Neural cell (in vitro differentiated cells): ENCODE data around the gene ADAMTSL4. TPM values are rescaled to one million over a fixed set of nuclear protein-coding genes. Genes with fewer than 3 reads are reported as not detected.

Source experiments
- H2AFZ ChIP-seq: fragments of 200-600, 300-800 bp; sonication (generic), shearing (Covaris generic); 2 replicates; pipeline ENCODE4 v1.6.0; 2014; ENCODE audit warnings: low read depth, mild to moderate bottlenecking, antibody characterized with exemption, low read length, moderate library complexity
- H3F3A ChIP-seq: fragments of 200-600 bp; shearing (Covaris generic); 2 replicates; pipeline ENCODE4 v1.6.1; 2016; ENCODE audit warnings: mild to moderate bottlenecking, moderate library complexity, mixed read lengths, antibody characterized with exemption, low read length; ENCODE audit not compliant: insufficient read depth, poor library complexity, severe bottlenecking
- H3K27ac ChIP-seq: fragments of 200-600, 300-800 bp; sonication (generic), shearing (Covaris generic); 2 replicates; pipeline ENCODE4 v1.5.1; 2014; ENCODE audit warnings: mild to moderate bottlenecking, low read length, moderate library complexity
- H3K27me3 ChIP-seq: fragments of 300-800, 200-600 bp; sonication (generic), shearing (Covaris generic); 2 replicates; pipeline ENCODE4 v1.6.0; 2014; ENCODE audit warnings: mild to moderate bottlenecking, low read depth, low read length, moderate library complexity; ENCODE audit not compliant: insufficient read depth
- H3K36me3 ChIP-seq: fragments of 300-800, 200-600 bp; sonication (generic), shearing (Covaris generic); 2 replicates; pipeline ENCODE4 v1.5.1; 2014; ENCODE audit warnings: mild to moderate bottlenecking, antibody characterized with exemption, low read length, moderate library complexity; ENCODE audit not compliant: insufficient read depth
- H3K4me2 ChIP-seq: fragments of 300-800, 200-600 bp; sonication (generic), shearing (Covaris generic); 2 replicates; pipeline ENCODE4 v1.6.0; 2014; ENCODE audit warnings: mild to moderate bottlenecking, low read length
- H3K4me3 ChIP-seq: fragments of 300-800, 200-600 bp; sonication (generic), shearing (Covaris generic); 2 replicates; pipeline ENCODE4 v1.5.1; 2014; ENCODE audit warnings: mild to moderate bottlenecking, low read length, moderate library complexity
- H3K79me2 ChIP-seq: fragments of 200-600 bp; shearing (Covaris generic); replicated peaks from 2 replicates; pipeline ENCODE4 v1.6.0; 2014; ENCODE audit warnings: mild to moderate bottlenecking, low read length, moderate library complexity; ENCODE audit not compliant: insufficient read depth
- H3K9ac ChIP-seq: fragments of 300-800, 200-600 bp; sonication (generic), shearing (Covaris generic); 2 replicates; pipeline ENCODE4 v1.6.1; 2016; ENCODE audit warnings: mild to moderate bottlenecking, low read length, mixed read lengths
- H3K9me2 ChIP-seq: fragments of 200-600 bp; shearing (Covaris generic); 2 replicates; pipeline ENCODE4 v1.6.1; 2016; ENCODE audit warnings: mild to moderate bottlenecking, low read length, mixed read lengths; ENCODE audit not compliant: insufficient read depth
- H3K9me3 ChIP-seq: fragments of 200-600, 300-800 bp; sonication (generic), shearing (Covaris generic); 2 replicates; pipeline ENCODE4 v1.6.1; 2016; ENCODE audit warnings: mild to moderate bottlenecking, mixed run types, low read length, moderate library complexity, mixed read lengths
- H4K20me1 ChIP-seq: fragments of 200-600 bp; shearing (Covaris generic); 2 replicates; pipeline ENCODE4 v1.6.1; 2016; ENCODE audit warnings: mild to moderate bottlenecking, mixed run types; ENCODE audit not compliant: insufficient read depth
- CTCF ChIP-seq: fragments of 450-650 bp; IDR thresholded peaks from 2 replicates; pipeline ENCODE4 v1.5.1; 2014; ENCODE audit warnings: antibody characterized with exemption, mild to moderate bottlenecking, moderate library complexity; ENCODE audit not compliant: poor library complexity, severe bottlenecking
- EP300 ChIP-seq: fragments of 450-650 bp; conservative IDR thresholded peaks from 2 replicates; pipeline ENCODE4 v1.6.1; 2014; ENCODE audit warnings: antibody characterized with exemption, mild to moderate bottlenecking, moderate library complexity; ENCODE audit not compliant: poor library complexity, severe bottlenecking
- EZH2 ChIP-seq: fragments of 200-600, 300-800 bp; shearing (Covaris generic), sonication (generic); IDR thresholded peaks from 2 replicates; pipeline ENCODE4 v1.6.1; 2014; ENCODE audit warnings: antibody characterized with exemption, low read length, borderline replicate concordance, mild to moderate bottlenecking; ENCODE audit not compliant: insufficient read depth, poor library complexity, severe bottlenecking
- MXI1 ChIP-seq: fragments of 450-650 bp; conservative IDR thresholded peaks from 2 replicates; pipeline ENCODE4 v1.6.1; 2014; ENCODE audit warnings: antibody characterized with exemption, mild to moderate bottlenecking; ENCODE audit not compliant: poor library complexity, severe bottlenecking
- POLR2AphosphoS5 ChIP-seq: IDR thresholded peaks from 2 replicates; pipeline ENCODE4 v1.6.1; 2012
- RAD21 ChIP-seq: fragments of 450-650 bp; conservative IDR thresholded peaks from 2 replicates; pipeline ENCODE4 v1.6.1; 2014; ENCODE audit warnings: antibody characterized with exemption, mild to moderate bottlenecking, moderate library complexity
- REST ChIP-seq: IDR thresholded peaks from 2 replicates; pipeline ENCODE4 v1.6.1; 2012; ENCODE audit warnings: borderline replicate concordance
- SMC3 ChIP-seq: fragments of 450-650 bp; conservative IDR thresholded peaks from 2 replicates; pipeline ENCODE4 v1.6.1; 2014; ENCODE audit warnings: antibody characterized with exemption, mild to moderate bottlenecking, moderate library complexity; ENCODE audit not compliant: poor library complexity
- TAF1 ChIP-seq: IDR thresholded peaks from 2 replicates; pipeline ENCODE4 v1.6.1; 2012; ENCODE audit warnings: low read depth
- polyA plus RNA-seq: library from polyadenylated mRNA; depleted of rRNA; stranded (reverse); fragments of >200 nt; gene quantifications from 2 replicates; pipeline ENCODE4 v1.2.3, GENCODE V29; 2014

The ADAMTSL4 gene
- polyA plus RNA-seq, 1 donor from 2014 or later, result not detected

- H3K9ac ChIP-seq, result no peak overlapping the region
- H3K9me2 ChIP-seq, result no peaks in the 10 kb centered on the region
- H3K27me3 ChIP-seq, result peaks cover 12% of the 10 kb centered on the region
- H3K27ac ChIP-seq, result no peak overlapping the region
- H4K20me1 ChIP-seq, result no peaks in the 10 kb centered on the region
- H3K9me3 ChIP-seq, result no peaks in the 10 kb centered on the region
- H2AFZ ChIP-seq, result no peak overlapping the region
- H3F3A ChIP-seq, result no peaks in the 10 kb centered on the region
- TF ChIP-seq CTCF, result no peak
- TF ChIP-seq TAF1, result no peak
- TF ChIP-seq RAD21, result no peak
- TF ChIP-seq EP300, result no peak
- H3K79me2 ChIP-seq, result no peaks in the 10 kb centered on the region
- no peak overlapping the region for H3K4me2 ChIP-seq
- H3K36me3 ChIP-seq, result no peaks in the 10 kb centered on the region
- no peak overlapping the region for H3K4me3 ChIP-seq
Measured at GRCh38 chr1:150551051-150551783, 2.0 kb downstream of the ADAMTSL4 start.

- Histone ChIP-seq H4K20me1 (no peaks in the 10 kb centered on the region), H3K4me2 (no peak overlapping the region)
Measured at GRCh38 chr1:150551784-150552127, 2.5 kb downstream of the ADAMTSL4 start.

GRCh38 chr1:150552128-150552910 is 3.1 kb downstream of the ADAMTSL4 start:
- peaks cover 12% of the 10 kb centered on the region for H3K27me3 ChIP-seq
- no peak overlapping the region for H2AFZ ChIP-seq
- H3K9me2 ChIP-seq, result no peaks in the 10 kb centered on the region
- TF ChIP-seq CTCF (no peak), RAD21 (no peak), TAF1 (no peak), POLR2AphosphoS5 (no peak), EP300 (no peak), REST (no peak), SMC3 (no peak), MXI1 (no peak), EZH2 (no peak)
- H3K27ac ChIP-seq, result no peak overlapping the region
- no peak overlapping the region for H3K9ac ChIP-seq
- H3K4me3 ChIP-seq, result no peak overlapping the region
- no peaks in the 10 kb centered on the region for H3K79me2 ChIP-seq
- H4K20me1 ChIP-seq, result no peaks in the 10 kb centered on the region
- no peaks in the 10 kb centered on the region for H3K36me3 ChIP-seq
- no peak overlapping the region for H3K4me2 ChIP-seq
- H3F3A ChIP-seq, result no peaks in the 10 kb centered on the region
- no peaks in the 10 kb centered on the region for H3K9me3 ChIP-seq

More at GRCh38 chr1:150551784-150552127, 2.5 kb downstream of the ADAMTSL4 start:
- Histone ChIP-seq H3F3A (no peaks in the 10 kb centered on the region), H3K4me3 (no peak overlapping the region), H2AFZ (no peak overlapping the region), H3K9me2 (no peaks in the 10 kb centered on the region), H3K79me2 (no peaks in the 10 kb centered on the region), H3K27me3 (peaks cover 12% of the 10 kb centered on the region), H3K9ac (no peak overlapping the region), H3K9me3 (no peaks in the 10 kb centered on the region), H3K36me3 (no peaks in the 10 kb centered on the region), H3K27ac (no peak overlapping the region)
- TF ChIP-seq TAF1 (no peak), MXI1 (no peak)
